IMR-90 (cell line): ENCODE results near the gene SUGCT. TPM values are rescaled to one million over a fixed set of nuclear protein-coding genes. Genes with fewer than 3 reads are reported as not detected.

Experiments
- ATAC-seq: fragments of 200-7000 bp; cut with Tn5 transposase; 2 replicates; pipeline ENCODE4 v1.9.1; 2020; ENCODE audit warnings: low read depth, mild to moderate bottlenecking, moderate library complexity
- BruUV-seq: library from RNA; stranded (reverse); fragments of 400-500 nt; replicated peaks from 2 replicates; lab custom pipeline; 2021; lab: Mats Ljungman, UMichigan
- CTCF ChIA-PET: fragments of 300-600 bp; formaldehyde crosslinking; extraction: SDS; loops from one replicate; lab custom pipeline; 2021; ENCODE audit warnings: antibody characterized with exemption; lab: Yijun Ruan, JAX
- POLR2A ChIA-PET: fragments of 300-600 bp; sonication (Branson Sonifier 250); formaldehyde crosslinking; loops from one replicate; lab custom pipeline; 2022; ENCODE audit warnings: antibody characterized with exemption; ENCODE audit not compliant: unreplicated experiment; lab: Charles Lee
- DNase-seq: peaks from one replicate; pipeline ENCODE4 v3.0.0; 2013
- H2AFZ ChIP-seq: replicated peaks from 2 replicates; pipeline ENCODE3; 2013; ENCODE audit warnings: low read length, mild to moderate bottlenecking; ENCODE audit not compliant: poor library complexity
- H2AK5ac ChIP-seq: 2 replicates; pipeline ENCODE4 v1.6.1; 2013; ENCODE audit warnings: low read depth, low read length, inconsistent platforms
- H2AK9ac ChIP-seq: replicated peaks from 2 replicates; pipeline ENCODE3; 2013; ENCODE audit warnings: mild to moderate bottlenecking, low read depth, low read length, moderate library complexity; ENCODE audit not compliant: poor library complexity
- H2BK120ac ChIP-seq: 2 replicates; pipeline ENCODE4 v1.6.1; 2013; ENCODE audit warnings: low read depth, low read length, inconsistent platforms
- H2BK15ac ChIP-seq: 3 replicates; pipeline ENCODE4 v1.6.1; 2013; ENCODE audit warnings: low read depth, low read length, inconsistent platforms
- H2BK20ac ChIP-seq: 2 replicates; pipeline ENCODE4 v1.6.1; 2013; ENCODE audit warnings: low read depth, mild to moderate bottlenecking, inconsistent platforms, low read length, moderate library complexity
- H2BK5ac ChIP-seq: 2 replicates; pipeline ENCODE4 v1.6.1; 2013; ENCODE audit warnings: mild to moderate bottlenecking, low read depth, low read length, inconsistent platforms; ENCODE audit not compliant: poor library complexity, severe bottlenecking
- H3K14ac ChIP-seq: replicated peaks from 2 replicates; pipeline ENCODE4 v1.6.1; 2013; ENCODE audit warnings: low read depth, low read length, inconsistent platforms
- H3K18ac ChIP-seq: 2 replicates; pipeline ENCODE4 v1.6.1; 2013; ENCODE audit warnings: low read depth, low read length, control low read depth
- H3K23ac ChIP-seq: 2 replicates; pipeline ENCODE4 v1.6.1; 2013; ENCODE audit warnings: low read depth, low read length, inconsistent platforms
- H3K27ac ChIP-seq: 2 replicates; pipeline ENCODE4 v1.5.1; 2013; ENCODE audit warnings: mild to moderate bottlenecking, control low read depth, low read length; ENCODE audit not compliant: insufficient read depth
- H3K27me3 ChIP-seq: 2 replicates; pipeline ENCODE4 v1.6.1; 2013; ENCODE audit warnings: low read length; ENCODE audit not compliant: control insufficient read depth, insufficient read depth
- H3K36me3 ChIP-seq: 2 replicates; pipeline ENCODE4 v1.6.1; 2013; ENCODE audit warnings: low read length, mixed read lengths; ENCODE audit not compliant: control insufficient read depth, insufficient read depth
- H3K4ac ChIP-seq: 2 replicates; pipeline ENCODE4 v1.6.1; 2013; ENCODE audit warnings: low read depth, low read length, inconsistent platforms
- H3K4me1 ChIP-seq: 2 replicates; pipeline ENCODE4 v1.6.1; 2013; ENCODE audit warnings: low read length, mixed read lengths; ENCODE audit not compliant: control insufficient read depth, insufficient read depth
- H3K4me2 ChIP-seq: 2 replicates; pipeline ENCODE4 v1.6.1; 2013; ENCODE audit warnings: low read depth, mild to moderate bottlenecking, control low read depth, low read length, moderate library complexity
- H3K4me3 ChIP-seq: 2 replicates; pipeline ENCODE4 v1.5.1; 2013; ENCODE audit warnings: low read depth, mild to moderate bottlenecking, control low read depth, low read length, moderate library complexity; ENCODE audit not compliant: insufficient read depth
- H3K56ac ChIP-seq: 2 replicates; pipeline ENCODE4 v1.6.1; 2013; ENCODE audit warnings: low read length, inconsistent platforms; ENCODE audit not compliant: insufficient read depth; ENCODE audit errors: extremely low read depth
- H3K79me1 ChIP-seq, 2 experiments: 2 replicates each; pipeline ENCODE4 v1.6.1; 2013; ENCODE audit warnings: low read length in 2 of 2, inconsistent platforms in 1 of 2, low read depth in 1 of 2
- H3K9ac ChIP-seq: 2 replicates; pipeline ENCODE4 v1.6.1; 2013; ENCODE audit warnings: low read depth, low read length, control low read depth
- H3K9me1 ChIP-seq: 2 replicates; pipeline ENCODE4 v1.6.1; 2013; ENCODE audit warnings: low read length, inconsistent platforms; ENCODE audit not compliant: insufficient read depth
- H3K9me3 ChIP-seq: 2 replicates; pipeline ENCODE4 v1.6.1; 2013; ENCODE audit warnings: low read length; ENCODE audit not compliant: control insufficient read depth, insufficient read depth
- H4K20me1 ChIP-seq: 2 replicates; pipeline ENCODE4 v1.6.1; 2013; ENCODE audit warnings: low read length, inconsistent platforms; ENCODE audit not compliant: insufficient read depth
- H4K5ac ChIP-seq: 2 replicates; pipeline ENCODE4 v1.6.1; 2013; ENCODE audit warnings: mild to moderate bottlenecking, low read depth, low read length, control low read depth
- H4K8ac ChIP-seq, 2 experiments: 2 replicates each; pipeline ENCODE4 v1.6.1; 2013; ENCODE audit warnings: low read depth in 2 of 2, low read length in 2 of 2, control low read depth in 1 of 2, inconsistent platforms in 1 of 2
- H4K91ac ChIP-seq: 2 replicates; pipeline ENCODE4 v1.6.1; 2013; ENCODE audit warnings: low read depth, low read length, inconsistent platforms; ENCODE audit not compliant: insufficient read depth
- BHLHE40 ChIP-seq: fragments of 150-350 bp; IDR thresholded peaks from 2 replicates; pipeline ENCODE4 v1.6.1; 2016; ENCODE audit warnings: mild to moderate bottlenecking, low read depth, low read length
- CEBPB ChIP-seq: IDR thresholded peaks from 2 replicates; pipeline ENCODE4 v1.6.1; 2012; ENCODE audit warnings: low read depth, low read length, improper control_type of control experiment
- CHD1 ChIP-seq: IDR thresholded peaks from 2 replicates; pipeline ENCODE4 v1.6.1; 2012; ENCODE audit warnings: low read depth, low read length, improper control_type of control experiment
- FOS ChIP-seq: fragments of 150-350 bp; IDR thresholded peaks from 2 replicates; pipeline ENCODE4 v1.6.1; 2016; ENCODE audit warnings: low read depth, low read length
- MAFK ChIP-seq: IDR thresholded peaks from 2 replicates; pipeline ENCODE4 v1.6.1; 2012; ENCODE audit warnings: low read depth, low read length, improper control_type of control experiment
- MAZ ChIP-seq: IDR thresholded peaks from 2 replicates; pipeline ENCODE4 v1.6.1; 2012; ENCODE audit warnings: low read depth, mild to moderate bottlenecking, low read length, improper control_type of control experiment, moderate library complexity, borderline replicate concordance
- MXI1 ChIP-seq: IDR thresholded peaks from 2 replicates; pipeline ENCODE4 v1.6.1; 2012; ENCODE audit warnings: low read depth, mild to moderate bottlenecking, low read length, moderate library complexity, borderline replicate concordance
- NFE2L2 ChIP-seq: fragments of 150-350 bp; IDR thresholded peaks from 2 replicates; pipeline ENCODE4 v1.6.1; 2016; ENCODE audit warnings: low read depth, mild to moderate bottlenecking, low read length
- POLR2A ChIP-seq: IDR thresholded peaks from 2 replicates; pipeline ENCODE4 v1.6.1; 2012; ENCODE audit warnings: mild to moderate bottlenecking, low read depth, low read length
- RAD21 ChIP-seq: IDR thresholded peaks from 2 replicates; pipeline ENCODE4 v1.6.1; 2012; ENCODE audit warnings: low read length, improper control_type of control experiment
- RCOR1 ChIP-seq: IDR thresholded peaks from 2 replicates; pipeline ENCODE4 v1.6.1; 2012; ENCODE audit warnings: mild to moderate bottlenecking, low read length, improper control_type of control experiment; ENCODE audit not compliant: insufficient replicate concordance
- RFX5 ChIP-seq: IDR thresholded peaks from 2 replicates; pipeline ENCODE4 v1.8.0; 2012; ENCODE audit warnings: low read depth, mild to moderate bottlenecking, low read length, moderate library complexity
- SMC3 ChIP-seq: fragments of 150-350 bp; IDR thresholded peaks from 2 replicates; pipeline ENCODE4 v1.6.1; 2016; ENCODE audit warnings: low read depth, mild to moderate bottlenecking, antibody characterized with exemption, low read length, moderate library complexity
- WGBS, 2 experiments: methylation state at CpG; one replicate each; pipeline versions ENCODE4 v1.1.5 to v1.1.7; 2013; ENCODE audit warnings: missing lambda C conversion rate in 2 of 2; ENCODE audit not compliant: insufficient read length in 1 of 2; ENCODE audit errors: extremely low coverage in 2 of 2; 5-methylcytosine and 5-hydroxymethylcytosine counted together
- dilution Hi-C: fragments of 300-500 bp; cut with HindIII; formaldehyde crosslinking; loops from one replicate; pipeline ENCODE4 v1.14.3; 2018; ENCODE audit warnings: low sequenced_read_pairs; ENCODE audit not compliant: unreplicated experiment
- in situ Hi-C: fragments of 300-500 bp; cut with MboI; formaldehyde crosslinking; loops from 3 replicates; pipeline ENCODE4 v1.14.3; 2019; ENCODE audit warnings: low sequenced_read_pairs, inconsistent platforms, mixed read lengths
- intact Hi-C: fragments of 100-400 bp; cut with micrococcal nuclease; formaldehyde crosslinking; loops from 2 replicates; pipeline ENCODE4 v1.10.0; 2022
- polyA plus RNA-seq, 3 experiments: library from polyadenylated mRNA; depleted of rRNA; stranded (reverse); fragments of >200 nt; gene quantifications; 2 replicates each; pipeline ENCODE4 v1.2.3, GENCODE V29; 2012; ENCODE audit warnings: low replicate concordance in 1 of 3
- total RNA-seq: library from RNA; depleted of rRNA; stranded (reverse); fragments of >200 nt; gene quantifications from 2 replicates; pipeline ENCODE4 v1.2.3, GENCODE V29; 2012
- TF ChIP-seq, protein P1 (sequence below): fragments of 150-350 bp; IDR thresholded peaks from 2 replicates; pipeline ENCODE4 v1.6.1; 2017; ENCODE audit warnings: mild to moderate bottlenecking, antibody characterized with exemption, low read length, low read depth
- TF ChIP-seq, protein P2 (sequence below): conservative IDR thresholded peaks from 2 replicates; pipeline ENCODE4 v1.5.1; 2012; ENCODE audit warnings: mild to moderate bottlenecking, low read depth, low read length, improper control_type of control experiment
- TF ChIP-seq, protein P3 (sequence below): fragments of 150-350 bp; IDR thresholded peaks from 2 replicates; pipeline ENCODE4 v1.6.1; 2016; ENCODE audit warnings: low read depth, mild to moderate bottlenecking, low read length, moderate library complexity, borderline replicate concordance

Gene SUGCT
- total and polyA plus RNA-seq, 2 of the 4 experiments (the other 2 are of a cell fraction) = 5.9 to 8.3 TPM

DNA sequence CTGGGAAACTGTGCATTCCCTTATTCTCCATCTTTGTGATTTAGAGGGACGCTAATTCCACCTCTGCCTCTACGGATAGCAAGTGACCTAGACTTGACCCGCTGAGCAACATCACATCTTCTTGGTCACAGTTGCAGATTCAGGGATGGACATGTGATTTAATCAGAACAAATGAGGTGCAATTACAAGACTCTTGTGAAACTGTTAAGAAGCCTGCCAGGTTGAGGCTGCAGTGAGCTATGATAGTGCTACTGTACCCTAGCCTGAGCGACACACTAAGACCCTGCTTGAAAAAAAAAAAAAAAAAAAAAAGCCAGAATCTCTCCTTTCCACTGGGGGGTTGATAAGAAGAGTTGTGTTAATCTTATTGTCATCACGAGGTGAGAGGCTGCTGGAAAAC is 14.8 kb upstream of the SUGCT start:
- Histone ChIP-seq H4K5ac (no peak overlapping the region), H2AK5ac (no peak overlapping the region), H3K9me3 (no peaks in the 10 kb centered on the region), H3K18ac (no peak overlapping the region), H2AK9ac (no peak overlapping the region), H3K23ac (no peak overlapping the region), H4K91ac (no peak overlapping the region), H2AFZ (no peak overlapping the region), H3K9ac (no peak overlapping the region), H4K8ac (no peak overlapping the region), H3K14ac (no peak overlapping the region), H3K27ac (no peak overlapping the region), H3K27me3 (no peaks in the 10 kb centered on the region), H3K56ac (no peak overlapping the region), H2BK15ac (no peak overlapping the region), H3K79me1 (peaks cover 8 to 47% of the 10 kb centered on the region in 2 experiments), H2BK5ac (no peak overlapping the region), H3K4ac (no peak overlapping the region), H3K36me3 (0 out of 2 replicates have a peak, but pooled peaks cover 1% of the 10 kb centered on the region), H4K20me1 (peaks cover 3% of the 10 kb centered on the region; the same call in 1 of the 2 replicates), H2BK120ac (no peak overlapping the region), H3K4me3 (no peak overlapping the region), H3K4me1 (no peaks in the 10 kb centered on the region; the same call in 1 of the 2 replicates), H3K9me1 (peaks cover 4% of the 10 kb centered on the region), H2BK20ac (no peak overlapping the region), H3K4me2 (no peak overlapping the region)
- intact Hi-C loops = no loop called here
- CTCF ChIA-PET = no interaction called here
- no TSS peak for BruUV-seq
- DNase-seq = no peak
- TF ChIP-seq RAD21 (no peak), FOS (no peak), MAZ (no peak), MAFK (no peak), BHLHE40 (no peak), MXI1 (no peak), NFE2L2 (no peak), RCOR1 (no peak), CHD1 (no peak), CEBPB (no peak), SMC3 (no peak), POLR2A (no peak), RFX5 (no peak)
- TF ChIP-seq, protein P1, sequence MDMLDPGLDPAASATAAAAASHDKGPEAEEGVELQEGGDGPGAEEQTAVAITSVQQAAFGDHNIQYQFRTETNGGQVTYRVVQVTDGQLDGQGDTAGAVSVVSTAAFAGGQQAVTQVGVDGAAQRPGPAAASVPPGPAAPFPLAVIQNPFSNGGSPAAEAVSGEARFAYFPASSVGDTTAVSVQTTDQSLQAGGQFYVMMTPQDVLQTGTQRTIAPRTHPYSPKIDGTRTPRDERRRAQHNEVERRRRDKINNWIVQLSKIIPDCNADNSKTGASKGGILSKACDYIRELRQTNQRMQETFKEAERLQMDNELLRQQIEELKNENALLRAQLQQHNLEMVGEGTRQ = no peak
- TF ChIP-seq, protein P2, sequence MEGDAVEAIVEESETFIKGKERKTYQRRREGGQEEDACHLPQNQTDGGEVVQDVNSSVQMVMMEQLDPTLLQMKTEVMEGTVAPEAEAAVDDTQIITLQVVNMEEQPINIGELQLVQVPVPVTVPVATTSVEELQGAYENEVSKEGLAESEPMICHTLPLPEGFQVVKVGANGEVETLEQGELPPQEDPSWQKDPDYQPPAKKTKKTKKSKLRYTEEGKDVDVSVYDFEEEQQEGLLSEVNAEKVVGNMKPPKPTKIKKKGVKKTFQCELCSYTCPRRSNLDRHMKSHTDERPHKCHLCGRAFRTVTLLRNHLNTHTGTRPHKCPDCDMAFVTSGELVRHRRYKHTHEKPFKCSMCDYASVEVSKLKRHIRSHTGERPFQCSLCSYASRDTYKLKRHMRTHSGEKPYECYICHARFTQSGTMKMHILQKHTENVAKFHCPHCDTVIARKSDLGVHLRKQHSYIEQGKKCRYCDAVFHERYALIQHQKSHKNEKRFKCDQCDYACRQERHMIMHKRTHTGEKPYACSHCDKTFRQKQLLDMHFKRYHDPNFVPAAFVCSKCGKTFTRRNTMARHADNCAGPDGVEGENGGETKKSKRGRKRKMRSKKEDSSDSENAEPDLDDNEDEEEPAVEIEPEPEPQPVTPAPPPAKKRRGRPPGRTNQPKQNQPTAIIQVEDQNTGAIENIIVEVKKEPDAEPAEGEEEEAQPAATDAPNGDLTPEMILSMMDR = no peak
- TF ChIP-seq, protein P3, sequence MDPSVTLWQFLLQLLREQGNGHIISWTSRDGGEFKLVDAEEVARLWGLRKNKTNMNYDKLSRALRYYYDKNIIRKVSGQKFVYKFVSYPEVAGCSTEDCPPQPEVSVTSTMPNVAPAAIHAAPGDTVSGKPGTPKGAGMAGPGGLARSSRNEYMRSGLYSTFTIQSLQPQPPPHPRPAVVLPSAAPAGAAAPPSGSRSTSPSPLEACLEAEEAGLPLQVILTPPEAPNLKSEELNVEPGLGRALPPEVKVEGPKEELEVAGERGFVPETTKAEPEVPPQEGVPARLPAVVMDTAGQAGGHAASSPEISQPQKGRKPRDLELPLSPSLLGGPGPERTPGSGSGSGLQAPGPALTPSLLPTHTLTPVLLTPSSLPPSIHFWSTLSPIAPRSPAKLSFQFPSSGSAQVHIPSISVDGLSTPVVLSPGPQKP = no peak
- POLR2A ChIA-PET = no interaction called here
- 90% methylated on average over 2 of the region's 5 CpGs; no CpG with 5 or more reads in 1 of the 2 experiments for WGBS, 2 experiments
- in situ Hi-C loops = no loop called here
- dilution Hi-C loops = no loop called here
- no peak for ATAC-seq
